ENCODE measurements around the gene CSNK1A1L. TPM values are rescaled to one million over a fixed set of nuclear protein-coding genes. Genes with fewer than 3 reads are reported as not detected.

Gene CSNK1A1L
- total and polyA plus RNA-seq, 2 of the 13 experiments (the other 11 are each of a cell fraction or from before 2014, with no cell fraction given), result not detected

DNA sequence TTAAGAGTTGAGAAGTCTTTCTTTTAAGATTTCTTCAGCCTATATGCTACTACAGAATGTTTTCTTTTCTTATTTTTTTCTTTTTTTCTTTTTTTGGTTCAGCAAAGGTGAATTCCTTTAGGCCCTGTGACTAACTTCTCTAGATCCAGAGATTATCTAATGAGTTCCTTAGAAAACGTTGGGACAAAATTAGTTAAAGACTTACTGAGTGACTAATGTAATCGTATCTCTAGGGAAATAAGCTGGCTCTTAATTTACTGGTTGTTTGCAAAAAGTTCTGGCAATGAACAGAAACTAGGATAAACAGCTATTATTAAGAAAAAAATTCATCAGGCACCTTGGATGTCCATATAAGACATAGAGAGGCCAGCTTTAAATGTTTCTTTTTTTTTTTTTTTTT is 30.7 kb upstream of the CSNK1A1L start:
- WGBS (ENCODE audit: low lambda C conversion rate), result 0% methylated on average over 2 of the region's 2 CpGs
- ChIA-PET CTCF (ENCODE audit: low intra/inter-chr PET ratio, low total read pairs) (no interaction called here), POLR2A (no interaction called here)
- Histone ChIP-seq H3K27ac (ENCODE audit: extremely low read length, insufficient read depth, low read length) (no peak overlapping the region), H3K9ac (ENCODE audit: insufficient read depth, low read depth, low read length) (no peak overlapping the region), H4K20me1 (ENCODE audit: insufficient read depth, low read length) (no peaks in the 10 kb centered on the region), H3K27me3 (ENCODE audit: control insufficient read depth in 1 of 2, insufficient read depth in 2 of 2, low read length in 2 of 2) (no peaks in the 10 kb centered on the region), H3K36me3 (replicated peaks in 1 of 2; ENCODE audit: control insufficient read depth in 1 of 2, insufficient read depth in 2 of 2, low read length in 2 of 2) (no peaks in the 10 kb centered on the region), H3K4me3 (replicated peaks in 1 of 3; ENCODE audit: insufficient read depth in 1 of 3, low read depth in 2 of 3, low read length in 3 of 3) (no peak overlapping the region), H2AFZ (ENCODE audit: low read length) (no peak overlapping the region), H3K9me3 (ENCODE audit: low read length) (no peaks in the 10 kb centered on the region), H3K4me2 (ENCODE audit: low read depth, low read length) (no peak overlapping the region), H3K79me2 (ENCODE audit: insufficient read depth, low read length) (no peaks in the 10 kb centered on the region), H3K4me1 (ENCODE audit: insufficient read depth, low read length) (no peaks in the 10 kb centered on the region)
- intact Hi-C loops (cut with micrococcal nuclease; ENCODE audit: unreplicated experiment), result no loop called here
- ATAC-seq (no peak), DNase-seq (ENCODE audit: low spot score) (no peak), FAIRE-seq (no peak)
- TF ChIP-seq, protein P1, sequence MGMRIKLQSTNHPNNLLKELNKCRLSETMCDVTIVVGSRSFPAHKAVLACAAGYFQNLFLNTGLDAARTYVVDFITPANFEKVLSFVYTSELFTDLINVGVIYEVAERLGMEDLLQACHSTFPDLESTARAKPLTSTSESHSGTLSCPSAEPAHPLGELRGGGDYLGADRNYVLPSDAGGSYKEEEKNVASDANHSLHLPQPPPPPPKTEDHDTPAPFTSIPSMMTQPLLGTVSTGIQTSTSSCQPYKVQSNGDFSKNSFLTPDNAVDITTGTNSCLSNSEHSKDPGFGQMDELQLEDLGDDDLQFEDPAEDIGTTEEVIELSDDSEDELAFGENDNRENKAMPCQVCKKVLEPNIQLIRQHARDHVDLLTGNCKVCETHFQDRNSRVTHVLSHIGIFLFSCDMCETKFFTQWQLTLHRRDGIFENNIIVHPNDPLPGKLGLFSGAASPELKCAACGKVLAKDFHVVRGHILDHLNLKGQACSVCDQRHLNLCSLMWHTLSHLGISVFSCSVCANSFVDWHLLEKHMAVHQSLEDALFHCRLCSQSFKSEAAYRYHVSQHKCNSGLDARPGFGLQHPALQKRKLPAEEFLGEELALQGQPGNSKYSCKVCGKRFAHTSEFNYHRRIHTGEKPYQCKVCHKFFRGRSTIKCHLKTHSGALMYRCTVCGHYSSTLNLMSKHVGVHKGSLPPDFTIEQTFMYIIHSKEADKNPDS (CRISPR knock-in tag; IDR thresholded peaks at IDR 0.05), result no peak
- TF ChIP-seq MBNL3 (CRISPR knock-in tag; conservative IDR thresholded peaks at IDR 0.05) (no peak), KLF15 (CRISPR knock-in tag; IDR thresholded peaks at IDR 0.05; ENCODE audit: borderline replicate concordance) (no peak)
- TF ChIP-seq, protein P2, sequence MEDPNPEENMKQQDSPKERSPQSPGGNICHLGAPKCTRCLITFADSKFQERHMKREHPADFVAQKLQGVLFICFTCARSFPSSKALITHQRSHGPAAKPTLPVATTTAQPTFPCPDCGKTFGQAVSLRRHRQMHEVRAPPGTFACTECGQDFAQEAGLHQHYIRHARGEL (CRISPR knock-in tag; IDR thresholded peaks at IDR 0.05), result no peak
- TF ChIP-seq, protein P3, sequence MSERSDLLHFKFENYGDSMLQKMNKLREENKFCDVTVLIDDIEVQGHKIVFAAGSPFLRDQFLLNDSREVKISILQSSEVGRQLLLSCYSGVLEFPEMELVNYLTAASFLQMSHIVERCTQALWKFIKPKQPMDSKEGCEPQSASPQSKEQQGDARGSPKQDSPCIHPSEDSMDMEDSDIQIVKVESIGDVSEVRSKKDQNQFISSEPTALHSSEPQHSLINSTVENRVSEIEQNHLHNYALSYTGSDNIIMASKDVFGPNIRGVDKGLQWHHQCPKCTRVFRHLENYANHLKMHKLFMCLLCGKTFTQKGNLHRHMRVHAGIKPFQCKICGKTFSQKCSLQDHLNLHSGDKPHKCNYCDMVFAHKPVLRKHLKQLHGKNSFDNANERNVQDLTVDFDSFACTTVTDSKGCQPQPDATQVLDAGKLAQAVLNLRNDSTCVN (CRISPR knock-in tag; IDR thresholded peaks at IDR 0.05; ENCODE audit: borderline replicate concordance), result no peak
- in situ Hi-C loops (cut with HindIII; ENCODE audit: extremely low pct_ligation_motif_present, low pct_unique_long_range_greater_than_20kb), result no loop called here
- no TSS peak for BruUV-seq (replicated peaks)
